IMR-90 (cell line): Measurements from ENCODE around the gene RNF212.

ENCODE experiments used
- BHLHE40 ChIP-seq: fragments of 150-350 bp; IDR thresholded peaks from 2 replicates; pipeline ENCODE4 v1.6.1; 2016; ENCODE audit warnings: mild to moderate bottlenecking, low read depth, low read length
- CEBPB ChIP-seq: IDR thresholded peaks from 2 replicates; pipeline ENCODE4 v1.6.1; 2012; ENCODE audit warnings: low read depth, low read length, improper control_type of control experiment
- POLR2A ChIP-seq: IDR thresholded peaks from 2 replicates; pipeline ENCODE4 v1.6.1; 2012; ENCODE audit warnings: mild to moderate bottlenecking, low read depth, low read length
- RAD21 ChIP-seq: IDR thresholded peaks from 2 replicates; pipeline ENCODE4 v1.6.1; 2012; ENCODE audit warnings: low read length, improper control_type of control experiment
- TF ChIP-seq, protein P1 (sequence below): conservative IDR thresholded peaks from 2 replicates; pipeline ENCODE4 v1.5.1; 2012; ENCODE audit warnings: mild to moderate bottlenecking, low read depth, low read length, improper control_type of control experiment
- TF ChIP-seq, protein P2 (sequence below): fragments of 150-350 bp; IDR thresholded peaks from 2 replicates; pipeline ENCODE4 v1.6.1; 2016; ENCODE audit warnings: low read depth, mild to moderate bottlenecking, low read length, moderate library complexity, borderline replicate concordance
- TF ChIP-seq, protein P3 (sequence below): fragments of 150-350 bp; IDR thresholded peaks from 2 replicates; pipeline ENCODE4 v1.6.1; 2017; ENCODE audit warnings: mild to moderate bottlenecking, antibody characterized with exemption, low read length, low read depth

DNA sequence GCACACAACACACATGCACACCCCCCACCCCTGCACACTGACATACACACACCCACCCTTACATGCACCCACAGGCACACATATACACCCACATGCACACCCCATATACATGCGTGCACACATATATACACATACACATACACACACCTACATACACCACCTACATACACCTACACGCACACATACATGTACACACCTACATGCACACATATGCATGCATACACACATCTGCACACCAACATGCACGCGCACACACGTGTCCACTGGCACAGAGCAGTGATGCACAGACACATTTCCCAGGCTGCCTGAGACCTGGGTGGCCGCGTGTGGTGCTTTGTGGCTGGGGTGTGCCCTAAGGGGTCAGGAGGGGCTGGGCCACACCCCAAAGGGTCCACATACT is 70.2 kb downstream of the RNF212 start:
- TF ChIP-seq, protein P1, sequence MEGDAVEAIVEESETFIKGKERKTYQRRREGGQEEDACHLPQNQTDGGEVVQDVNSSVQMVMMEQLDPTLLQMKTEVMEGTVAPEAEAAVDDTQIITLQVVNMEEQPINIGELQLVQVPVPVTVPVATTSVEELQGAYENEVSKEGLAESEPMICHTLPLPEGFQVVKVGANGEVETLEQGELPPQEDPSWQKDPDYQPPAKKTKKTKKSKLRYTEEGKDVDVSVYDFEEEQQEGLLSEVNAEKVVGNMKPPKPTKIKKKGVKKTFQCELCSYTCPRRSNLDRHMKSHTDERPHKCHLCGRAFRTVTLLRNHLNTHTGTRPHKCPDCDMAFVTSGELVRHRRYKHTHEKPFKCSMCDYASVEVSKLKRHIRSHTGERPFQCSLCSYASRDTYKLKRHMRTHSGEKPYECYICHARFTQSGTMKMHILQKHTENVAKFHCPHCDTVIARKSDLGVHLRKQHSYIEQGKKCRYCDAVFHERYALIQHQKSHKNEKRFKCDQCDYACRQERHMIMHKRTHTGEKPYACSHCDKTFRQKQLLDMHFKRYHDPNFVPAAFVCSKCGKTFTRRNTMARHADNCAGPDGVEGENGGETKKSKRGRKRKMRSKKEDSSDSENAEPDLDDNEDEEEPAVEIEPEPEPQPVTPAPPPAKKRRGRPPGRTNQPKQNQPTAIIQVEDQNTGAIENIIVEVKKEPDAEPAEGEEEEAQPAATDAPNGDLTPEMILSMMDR: no peak
- no peak for TF ChIP-seq CEBPB
- no peak for TF ChIP-seq BHLHE40
- TF ChIP-seq, protein P2, sequence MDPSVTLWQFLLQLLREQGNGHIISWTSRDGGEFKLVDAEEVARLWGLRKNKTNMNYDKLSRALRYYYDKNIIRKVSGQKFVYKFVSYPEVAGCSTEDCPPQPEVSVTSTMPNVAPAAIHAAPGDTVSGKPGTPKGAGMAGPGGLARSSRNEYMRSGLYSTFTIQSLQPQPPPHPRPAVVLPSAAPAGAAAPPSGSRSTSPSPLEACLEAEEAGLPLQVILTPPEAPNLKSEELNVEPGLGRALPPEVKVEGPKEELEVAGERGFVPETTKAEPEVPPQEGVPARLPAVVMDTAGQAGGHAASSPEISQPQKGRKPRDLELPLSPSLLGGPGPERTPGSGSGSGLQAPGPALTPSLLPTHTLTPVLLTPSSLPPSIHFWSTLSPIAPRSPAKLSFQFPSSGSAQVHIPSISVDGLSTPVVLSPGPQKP: no peak
- TF ChIP-seq, protein P3, sequence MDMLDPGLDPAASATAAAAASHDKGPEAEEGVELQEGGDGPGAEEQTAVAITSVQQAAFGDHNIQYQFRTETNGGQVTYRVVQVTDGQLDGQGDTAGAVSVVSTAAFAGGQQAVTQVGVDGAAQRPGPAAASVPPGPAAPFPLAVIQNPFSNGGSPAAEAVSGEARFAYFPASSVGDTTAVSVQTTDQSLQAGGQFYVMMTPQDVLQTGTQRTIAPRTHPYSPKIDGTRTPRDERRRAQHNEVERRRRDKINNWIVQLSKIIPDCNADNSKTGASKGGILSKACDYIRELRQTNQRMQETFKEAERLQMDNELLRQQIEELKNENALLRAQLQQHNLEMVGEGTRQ: no peak
- no peak for TF ChIP-seq RAD21
- TF ChIP-seq POLR2A: no peak
